Activated CD4-positive, alpha-beta T cell treated with anti-CD3 and anti-CD28 coated beads, Interleukin-2, amount 10 ng/mL, durations not matched to agents 7 days and 5 days (primary cell): ENCODE data around the gene DGKB. TPM values are rescaled to one million over a fixed set of nuclear protein-coding genes. Genes with fewer than 3 reads are reported as not detected.
"Not testable (repeated sequence)": the region's sequence is repeated elsewhere in the genome, so short reads cannot be mapped to it uniquely, and the experiment has no call there.

ENCODE experiments used
- CTCF ChIA-PET: fragments of 350-600 bp; sonication (Branson Sonifier 250); formaldehyde crosslinking; loops from one replicate; lab custom pipeline; 2021; ENCODE audit warnings: antibody characterized with exemption; lab: Charles Lee
- POLR2A ChIA-PET: fragments of 350-600 bp; sonication (Branson Sonifier 250); formaldehyde crosslinking; loops from one replicate; lab custom pipeline; 2021; ENCODE audit warnings: antibody characterized with exemption; lab: Charles Lee
- DNase-seq: peaks from one replicate; pipeline ENCODE4 v3.0.0-alpha.2; 2020
- H3K27ac Mint-ChIP-seq: one replicate; pipeline ENCODE4 v1.8.0; 2021; ENCODE audit warnings: mild to moderate bottlenecking, moderate library complexity, mixed read lengths
- H3K27me3 Mint-ChIP-seq: one replicate; pipeline ENCODE4 v1.8.0; 2021; ENCODE audit warnings: mixed read lengths
- H3K36me3 Mint-ChIP-seq: one replicate; pipeline ENCODE4 v1.8.0; 2021; ENCODE audit warnings: low read depth, mixed read lengths
- H3K4me1 Mint-ChIP-seq: one replicate; pipeline ENCODE4 v1.8.0; 2021; ENCODE audit warnings: mixed read lengths
- H3K4me3 Mint-ChIP-seq: one replicate; pipeline ENCODE4 v1.8.0; 2021; ENCODE audit warnings: mild to moderate bottlenecking, moderate library complexity, mixed read lengths
- H3K9me3 Mint-ChIP-seq: one replicate; pipeline ENCODE4 v1.8.0; 2021; ENCODE audit warnings: mixed read lengths
- total RNA-seq, 2 experiments: library from RNA; stranded (reverse); gene quantifications; one replicate each; pipeline ENCODE4 v1.2.3, GENCODE V29; 2021

DGKB gene
- total RNA-seq, 2 experiments from 2014 or later: not detected

DNA sequence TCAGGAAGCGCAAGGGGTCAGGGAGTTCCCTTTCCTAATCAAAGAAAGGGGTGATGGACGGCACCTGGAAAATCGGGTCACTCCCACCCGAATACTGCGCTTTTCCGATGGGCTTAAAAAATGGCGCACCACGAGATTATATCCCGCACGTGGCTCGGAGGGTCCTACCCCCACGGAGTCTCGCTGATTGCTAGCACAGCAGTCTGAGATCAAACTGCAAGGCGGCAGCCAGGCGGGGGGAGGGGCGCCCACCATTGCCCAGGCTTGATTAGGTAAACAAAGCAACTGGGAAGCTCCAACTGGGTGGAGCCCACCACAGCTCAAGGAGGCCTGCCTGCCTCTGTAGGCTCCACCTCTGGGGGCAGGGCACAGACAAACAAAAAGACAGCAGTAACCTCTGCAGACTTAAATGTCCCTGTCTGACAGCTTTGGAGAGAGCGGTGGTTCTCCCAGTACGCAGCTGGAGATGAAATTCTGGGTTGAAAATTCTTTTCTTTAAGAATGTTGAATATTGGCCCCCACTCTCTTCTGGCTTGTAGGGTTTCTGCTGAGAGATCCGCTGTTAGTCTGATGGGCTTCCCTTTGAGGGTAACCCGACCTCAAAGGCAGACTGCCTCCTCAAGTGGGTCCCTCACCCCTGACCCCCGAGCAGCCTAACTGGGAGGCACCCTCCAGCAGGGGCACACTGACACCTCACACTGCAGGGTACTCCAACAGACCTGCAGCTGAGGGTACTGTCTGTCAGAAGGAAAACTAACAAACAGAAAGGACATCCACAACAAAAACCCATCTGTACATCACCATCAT lies 623.3 kb downstream of the DGKB start:
- DNase-seq, H3K4me3 Mint-ChIP-seq, CTCF ChIA-PET, H3K27me3 Mint-ChIP-seq, H3K27ac Mint-ChIP-seq, H3K9me3 Mint-ChIP-seq, H3K4me1 Mint-ChIP-seq, POLR2A ChIA-PET, H3K36me3 Mint-ChIP-seq: not testable (repeated sequence)

DNA sequence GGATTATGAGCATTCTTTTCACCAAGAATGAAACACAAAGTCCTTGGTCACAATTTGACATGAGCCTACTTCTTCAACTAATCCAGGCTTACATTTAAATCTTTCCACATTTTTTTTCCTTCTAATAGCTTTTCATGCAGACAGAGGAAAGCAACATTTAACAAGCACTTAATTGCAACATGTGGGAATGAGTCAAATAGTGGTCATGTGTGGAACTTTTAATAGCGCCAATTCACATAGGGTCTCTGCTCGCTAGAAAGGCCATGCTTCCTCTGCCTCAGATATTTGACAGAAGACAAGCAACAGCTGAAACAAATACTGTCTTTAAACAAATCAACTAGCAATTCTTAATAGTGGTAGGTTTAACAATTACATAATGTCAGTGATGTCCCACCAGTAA lies 627.2 kb downstream of the DGKB start:
- no peak overlapping the region for H3K27ac Mint-ChIP-seq
- no peak overlapping the region for H3K4me3 Mint-ChIP-seq
- ChIA-PET POLR2A (no interaction called here), CTCF (no interaction called here)
- no peak for DNase-seq
- no peaks in the 10 kb centered on the region for H3K4me1 Mint-ChIP-seq
- H3K9me3 Mint-ChIP-seq: peaks cover 2% of the 10 kb centered on the region
- no peaks in the 10 kb centered on the region for H3K27me3 Mint-ChIP-seq
- no peaks in the 10 kb centered on the region for H3K36me3 Mint-ChIP-seq

DNA sequence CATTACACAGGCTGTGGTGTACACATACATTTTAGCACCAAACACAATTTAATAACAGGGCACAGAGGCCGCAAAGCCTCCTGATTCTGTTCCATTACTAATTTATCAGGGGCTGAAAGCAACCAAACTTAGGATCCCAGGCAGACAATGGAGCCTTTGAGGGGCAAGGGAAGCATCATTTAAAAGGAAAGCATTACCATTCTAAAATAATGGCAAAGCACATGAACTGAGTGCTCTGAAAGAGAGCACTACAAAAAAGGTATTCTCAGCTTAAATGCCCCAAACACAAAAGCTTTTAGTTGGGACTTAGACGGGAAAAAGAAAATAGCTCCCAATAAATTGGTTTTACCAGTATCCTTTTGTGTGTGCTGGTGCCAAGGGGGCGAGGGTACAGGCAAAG lies 631.1 kb downstream of the DGKB start:
- no peak overlapping the region for H3K4me3 Mint-ChIP-seq
- no peak for DNase-seq
- POLR2A ChIA-PET: no interaction called here
- H3K4me1 Mint-ChIP-seq: no peaks in the 10 kb centered on the region
- H3K27me3 Mint-ChIP-seq: no peaks in the 10 kb centered on the region
- H3K9me3 Mint-ChIP-seq: no peaks in the 10 kb centered on the region
- H3K27ac Mint-ChIP-seq: no peak overlapping the region
- no peaks in the 10 kb centered on the region for H3K36me3 Mint-ChIP-seq
- CTCF ChIA-PET: no interaction called here

DNA sequence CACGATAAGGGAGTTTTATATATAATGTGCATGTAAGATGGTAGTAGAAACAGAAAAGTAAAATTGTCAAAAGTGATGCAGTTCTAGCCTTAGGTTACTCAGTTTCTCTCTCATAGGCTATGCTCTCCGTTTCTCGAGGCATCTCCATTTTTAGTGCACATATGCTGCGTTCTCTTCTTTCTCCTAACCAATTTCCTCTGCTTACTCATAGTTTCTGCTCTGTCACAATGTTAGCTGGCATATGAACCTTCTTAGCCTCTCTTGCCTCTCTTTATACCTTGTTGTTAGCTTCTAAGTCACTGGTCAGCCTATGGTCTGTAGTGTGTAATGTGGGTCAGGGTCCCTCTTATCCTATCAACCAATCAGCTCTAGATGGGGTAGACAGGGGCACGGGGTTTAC lies 632.5 kb downstream of the DGKB start:
- no peak for DNase-seq
- ChIA-PET CTCF (no interaction called here), POLR2A (no interaction called here)
- Mint-ChIP-seq H3K4me1 (no peaks in the 10 kb centered on the region), H3K4me3 (no peak overlapping the region), H3K9me3 (no peaks in the 10 kb centered on the region), H3K36me3 (no peaks in the 10 kb centered on the region), H3K27me3 (no peaks in the 10 kb centered on the region), H3K27ac (no peak overlapping the region)

DNA sequence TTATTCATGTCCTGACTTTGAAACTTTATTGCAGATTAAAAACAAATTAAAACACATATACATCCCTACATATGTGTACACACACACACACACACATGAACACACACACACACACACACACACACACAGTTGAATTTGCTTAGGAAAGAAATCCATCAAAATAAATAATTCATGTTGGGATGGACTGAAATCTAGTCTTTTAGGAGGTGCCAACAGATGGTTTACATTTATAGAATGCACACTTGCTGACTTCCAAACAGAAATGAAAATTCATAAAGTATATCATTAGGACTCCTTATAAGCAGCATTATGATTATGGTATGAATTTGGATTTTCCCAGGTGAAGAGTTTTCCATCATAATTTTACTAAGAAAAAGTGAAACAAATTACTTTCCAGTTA lies 642.5 kb downstream of the DGKB start:
- H3K4me1 Mint-ChIP-seq: no peaks in the 10 kb centered on the region

DNA sequence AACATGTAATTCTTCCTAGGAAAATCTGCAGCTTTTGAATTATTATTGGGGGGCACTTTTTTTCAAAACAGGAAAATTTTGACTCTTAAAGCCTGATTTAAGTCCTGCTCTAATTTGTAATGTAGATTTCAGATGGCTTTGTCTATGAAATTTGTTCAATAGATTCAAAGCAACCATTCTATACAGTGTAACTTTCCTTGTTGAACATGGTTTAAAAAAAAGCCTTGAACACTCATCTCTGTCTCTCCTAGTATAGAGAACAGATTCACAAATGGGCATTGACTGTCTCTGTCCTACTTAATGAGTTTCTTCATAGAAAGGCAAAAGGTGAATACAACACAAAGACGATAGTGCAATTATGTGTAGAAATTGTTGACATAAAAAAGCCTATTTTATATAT lies 643.7 kb downstream of the DGKB start:
- Mint-ChIP-seq H3K27me3 (no peaks in the 10 kb centered on the region), H3K4me1 (no peaks in the 10 kb centered on the region), H3K4me3 (no peak overlapping the region), H3K9me3 (no peaks in the 10 kb centered on the region), H3K27ac (no peak overlapping the region), H3K36me3 (no peaks in the 10 kb centered on the region)
- ChIA-PET POLR2A (no interaction called here), CTCF (no interaction called here)
- no peak for DNase-seq

More for the DNA sequence above, 642.5 kb downstream of the DGKB start:
- Mint-ChIP-seq H3K27me3 (no peaks in the 10 kb centered on the region), H3K27ac (no peak overlapping the region), H3K4me3 (no peak overlapping the region), H3K36me3 (no peaks in the 10 kb centered on the region), H3K9me3 (no peaks in the 10 kb centered on the region)
- POLR2A ChIA-PET: no interaction called here
- DNase-seq: no peak
- CTCF ChIA-PET: no interaction called here

DNA sequence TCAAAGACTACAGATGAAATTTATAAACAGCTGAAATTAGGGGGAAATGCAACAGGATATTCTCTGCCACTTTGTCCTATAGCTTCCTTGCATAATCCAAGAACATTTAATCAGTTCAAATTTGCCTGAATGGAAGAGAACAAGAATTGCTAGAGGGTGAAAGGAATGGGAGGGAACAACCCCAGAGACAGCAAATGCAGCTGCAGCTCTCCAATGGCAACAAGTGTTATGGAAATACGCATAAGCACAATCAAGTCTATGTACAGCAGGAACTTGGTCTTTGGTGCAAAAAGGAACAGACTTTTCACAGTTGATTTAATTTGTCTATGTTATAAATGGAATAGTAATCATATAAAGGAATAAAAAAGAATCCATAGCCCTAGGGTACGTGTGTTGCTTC lies 644.1 kb downstream of the DGKB start:
- Mint-ChIP-seq H3K4me3 (no peak overlapping the region), H3K36me3 (no peaks in the 10 kb centered on the region), H3K27ac (no peak overlapping the region), H3K9me3 (no peaks in the 10 kb centered on the region), H3K27me3 (no peaks in the 10 kb centered on the region), H3K4me1 (no peaks in the 10 kb centered on the region)
- CTCF ChIA-PET: no interaction called here
- POLR2A ChIA-PET: no interaction called here
- no peak for DNase-seq

DNA sequence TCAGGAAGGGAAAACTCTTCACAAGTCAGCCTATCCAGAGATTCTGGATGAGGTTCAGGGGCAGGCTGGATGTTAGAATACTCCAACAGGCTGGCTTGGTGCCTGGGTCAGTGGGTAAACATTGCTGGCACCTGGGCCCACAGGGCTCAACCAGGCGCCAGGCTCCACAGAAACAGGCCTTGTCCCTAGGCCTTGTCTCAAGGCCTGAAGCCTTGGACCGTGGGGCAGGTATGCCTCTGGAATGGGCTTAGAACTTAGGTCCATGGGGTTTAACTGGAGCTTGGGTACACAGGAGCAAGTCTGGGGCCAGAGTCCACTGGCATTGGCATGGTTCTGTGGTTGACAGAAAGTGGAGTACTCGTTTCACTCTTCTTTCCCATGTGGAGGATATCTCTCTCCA lies 650.1 kb downstream of the DGKB start:
- no peak for DNase-seq
- no peak overlapping the region for H3K4me3 Mint-ChIP-seq
- no peak overlapping the region for H3K27ac Mint-ChIP-seq
- H3K27me3 Mint-ChIP-seq: no peaks in the 10 kb centered on the region
- ChIA-PET POLR2A (no interaction called here), CTCF (no interaction called here)
- H3K4me1 Mint-ChIP-seq: no peaks in the 10 kb centered on the region
- no peaks in the 10 kb centered on the region for H3K36me3 Mint-ChIP-seq
- H3K9me3 Mint-ChIP-seq: no peaks in the 10 kb centered on the region

DNA sequence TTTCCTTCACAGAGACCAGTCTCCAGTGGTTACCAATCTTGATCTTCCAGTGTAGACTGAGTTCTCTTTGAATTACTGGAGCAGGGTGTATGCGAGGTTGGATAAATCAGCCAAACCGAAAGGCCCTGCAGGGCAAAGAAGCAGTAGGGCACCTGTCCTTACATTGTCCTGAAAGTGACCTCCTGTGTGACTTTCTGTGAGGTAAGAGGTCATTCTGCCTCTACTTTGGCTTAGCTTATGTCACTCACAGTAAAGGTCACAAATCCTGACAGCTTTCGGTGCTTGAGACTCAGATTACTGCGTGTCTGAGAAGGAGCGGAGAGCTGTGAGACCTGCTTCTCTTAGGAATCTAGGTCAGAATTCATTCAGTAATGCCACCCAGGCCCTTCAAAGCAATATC lies 660.4 kb downstream of the DGKB start:
- no peak for DNase-seq
- Mint-ChIP-seq H3K27me3 (no peaks in the 10 kb centered on the region), H3K9me3 (peaks cover 2% of the 10 kb centered on the region), H3K27ac (no peak overlapping the region), H3K4me3 (no peak overlapping the region), H3K36me3 (no peaks in the 10 kb centered on the region), H3K4me1 (no peaks in the 10 kb centered on the region)
- ChIA-PET POLR2A (no interaction called here), CTCF (interaction anchor here (0.6 kb wide), 1 partner anchor 104 kb away, joined by 3 read pairs; no protein-coding TSS in a partner anchor)

DNA sequence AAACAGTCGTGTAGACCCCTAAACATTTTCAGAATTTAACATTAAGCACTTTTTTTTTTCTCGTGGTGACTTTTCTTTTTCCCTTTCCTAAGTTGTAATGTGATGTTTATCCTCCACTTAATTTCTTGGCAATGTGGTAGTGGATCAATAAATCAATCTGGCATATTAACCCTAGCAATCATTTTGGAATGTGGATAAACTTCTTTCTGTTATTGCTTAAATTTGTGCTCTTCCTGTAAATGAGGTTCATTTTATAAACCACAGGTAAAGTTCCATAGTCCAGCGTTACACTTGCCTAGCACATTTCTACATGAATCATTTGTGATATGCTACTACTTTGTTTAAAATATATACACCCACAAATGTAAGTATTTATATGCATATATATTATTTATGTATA lies 665.7 kb downstream of the DGKB start:
- no peak for DNase-seq
- POLR2A ChIA-PET: no interaction called here
- H3K27me3 Mint-ChIP-seq: no peaks in the 10 kb centered on the region
- H3K4me1 Mint-ChIP-seq: no peaks in the 10 kb centered on the region
- H3K4me3 Mint-ChIP-seq: no peak overlapping the region
- peaks cover 3% of the 10 kb centered on the region for H3K9me3 Mint-ChIP-seq
- CTCF ChIA-PET: no interaction called here
- H3K36me3 Mint-ChIP-seq: no peaks in the 10 kb centered on the region
- H3K27ac Mint-ChIP-seq: no peak overlapping the region

DNA sequence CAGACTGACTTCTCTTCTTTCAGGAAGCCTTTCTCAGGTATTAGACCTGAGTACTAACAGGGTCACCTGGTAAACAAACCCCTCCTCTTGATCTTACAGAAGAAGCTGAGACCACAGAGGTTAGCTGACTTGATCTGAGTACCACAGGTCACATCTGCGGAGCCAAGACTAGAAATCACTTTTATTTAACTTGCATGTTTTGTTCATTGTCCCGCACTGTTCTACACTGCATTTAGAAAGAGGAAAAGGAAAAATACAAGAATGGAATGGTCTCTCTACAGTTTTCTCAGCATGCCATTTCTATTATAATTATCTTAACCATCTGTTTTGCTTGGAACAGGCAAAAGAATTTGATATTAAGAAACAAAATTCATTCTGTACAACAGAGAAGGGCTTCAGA lies 667.5 kb downstream of the DGKB start:
- H3K4me3 Mint-ChIP-seq: no peak overlapping the region
- CTCF ChIA-PET: no interaction called here
- no peaks in the 10 kb centered on the region for H3K27me3 Mint-ChIP-seq
- H3K9me3 Mint-ChIP-seq: peaks cover 3% of the 10 kb centered on the region
- H3K4me1 Mint-ChIP-seq: no peaks in the 10 kb centered on the region
- DNase-seq: no peak
- POLR2A ChIA-PET: no interaction called here
- no peak overlapping the region for H3K27ac Mint-ChIP-seq
- H3K36me3 Mint-ChIP-seq: no peaks in the 10 kb centered on the region

DNA sequence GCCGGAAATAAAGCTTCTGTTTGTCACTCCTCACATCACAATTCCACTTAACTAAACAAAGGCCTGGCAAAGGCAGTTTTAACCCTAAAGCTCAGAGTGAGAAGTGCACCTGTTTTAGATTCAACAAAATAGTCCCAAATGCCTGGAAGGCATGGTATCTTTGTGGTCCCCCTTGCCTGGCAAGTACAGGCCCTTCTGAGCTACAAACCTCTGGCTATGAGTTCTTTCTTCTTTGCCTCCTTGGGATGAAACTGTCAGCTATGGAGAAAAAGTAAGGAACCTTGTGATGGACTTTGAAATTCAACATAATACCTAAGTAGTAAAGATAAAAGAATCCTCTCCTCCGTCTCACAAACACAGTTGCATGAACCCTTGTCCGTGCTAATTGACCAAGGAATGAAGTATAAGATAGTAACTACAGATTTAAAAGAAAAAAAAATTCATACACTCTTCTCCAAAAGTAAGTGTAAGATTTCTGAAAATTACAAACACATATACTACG lies 668.6 kb downstream of the DGKB start:
- no peak overlapping the region for H3K4me3 Mint-ChIP-seq
- no peaks in the 10 kb centered on the region for H3K4me1 Mint-ChIP-seq
- no peak overlapping the region for H3K27ac Mint-ChIP-seq
- H3K36me3 Mint-ChIP-seq: no peaks in the 10 kb centered on the region
- ChIA-PET CTCF (no interaction called here), POLR2A (no interaction called here)
- no peaks in the 10 kb centered on the region for H3K27me3 Mint-ChIP-seq
- H3K9me3 Mint-ChIP-seq: peaks cover 3% of the 10 kb centered on the region
- no peak for DNase-seq

DNA sequence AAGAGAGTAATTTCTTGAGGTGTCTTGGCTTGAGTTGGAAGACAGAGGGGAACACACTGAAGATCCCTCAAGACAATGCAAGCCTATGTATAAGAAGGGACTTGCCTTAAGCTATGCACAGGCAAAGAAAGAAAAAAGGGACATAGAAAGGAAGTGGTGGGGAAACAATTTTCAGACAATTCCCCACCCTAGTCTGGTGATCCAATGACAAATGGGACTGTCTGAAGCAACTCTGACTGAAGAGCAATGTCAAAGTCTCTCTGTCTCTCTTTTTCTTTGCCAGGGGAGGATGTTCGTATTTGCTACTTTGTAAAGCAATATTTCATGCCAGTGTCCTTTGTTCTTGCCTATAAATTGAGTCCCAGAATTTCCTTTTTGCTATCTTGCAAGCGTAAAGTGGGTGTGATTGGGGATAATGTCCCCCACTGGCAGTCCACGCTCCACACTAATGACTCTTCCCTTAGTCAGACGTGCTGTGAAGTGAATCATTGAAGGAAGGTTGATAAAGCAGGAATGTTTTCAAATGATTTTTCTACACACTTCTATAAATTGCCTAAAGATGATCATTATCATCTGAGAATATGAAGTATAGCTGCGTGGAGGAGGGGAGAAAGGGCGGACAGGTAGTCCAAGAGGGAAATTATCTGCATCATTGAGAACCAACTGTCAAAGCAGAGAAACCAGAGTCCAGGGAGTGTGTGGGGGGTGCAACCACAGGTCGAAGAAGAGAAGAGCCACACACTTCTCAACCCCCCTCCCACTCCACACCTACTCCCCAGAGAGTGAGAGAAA lies 669.3 kb downstream of the DGKB start:
- H3K4me3 Mint-ChIP-seq: no peak overlapping the region
- CTCF ChIA-PET: no interaction called here
- H3K27ac Mint-ChIP-seq: no peak overlapping the region
- POLR2A ChIA-PET: no interaction called here
- no peaks in the 10 kb centered on the region for H3K27me3 Mint-ChIP-seq
- DNase-seq: no peak
- peaks cover 3% of the 10 kb centered on the region for H3K9me3 Mint-ChIP-seq
- H3K36me3 Mint-ChIP-seq: no peaks in the 10 kb centered on the region
- no peaks in the 10 kb centered on the region for H3K4me1 Mint-ChIP-seq
